Choroid plexus epithelial cell (primary cell): ENCODE data around the gene SGPP2.

Source experiments
- DNase-seq: peaks from one replicate; pipeline ENCODE4 v3.0.0-alpha.2; 2010; ENCODE audit warnings: low read depth
- H3K4me3 ChIP-seq: 2 replicates; pipeline ENCODE4 v1.5.1; 2011; ENCODE audit warnings: low read depth, mild to moderate bottlenecking, control low read depth, low read length, moderate library complexity
- CTCF ChIP-seq: conservative IDR thresholded peaks from 2 replicates; pipeline ENCODE4 v1.5.1; 2011; ENCODE audit warnings: low read depth, mild to moderate bottlenecking, control low read depth, inconsistent platforms, low read length, moderate library complexity

SGPP2 gene

GRCh38 chr2:222418739-222419138 lies 5.6 kb upstream of the SGPP2 start:
- DNase-seq, result no peak
- no peak for TF ChIP-seq CTCF
- H3K4me3 ChIP-seq, result no peak overlapping the region

GRCh38 chr2:222420508-222420907 lies 3.8 kb upstream of the SGPP2 start:
- DNase-seq, result no peak
- no peak for TF ChIP-seq CTCF
- no peak overlapping the region for H3K4me3 ChIP-seq

GRCh38 chr2:222421626-222422025 lies 2.7 kb upstream of the SGPP2 start:
- DNase-seq, result no peak
- TF ChIP-seq CTCF, result no peak
- H3K4me3 ChIP-seq, result no peak overlapping the region

GRCh38 chr2:222423186-222423585 lies 1.2 kb upstream of the SGPP2 start:
- DNase-seq, result no peak
- no peak for TF ChIP-seq CTCF
- H3K4me3 ChIP-seq, result no peak overlapping the region

GRCh38 chr2:222423632-222424275 lies 589 bp upstream of the SGPP2 start:
- no peak for TF ChIP-seq CTCF
- no peak for DNase-seq
- no peak overlapping the region for H3K4me3 ChIP-seq

GRCh38 chr2:222424729-222425671 lies 657 bp downstream of the SGPP2 start:
- no peak overlapping the region for H3K4me3 ChIP-seq
- TF ChIP-seq CTCF, result no peak
- DNase-seq, result no peak
